Upper lobe of left lung (tissue), 6 donors: Measurements from ENCODE around the gene MAML2. TPM values are rescaled to one million over a fixed set of nuclear protein-coding genes. Genes with fewer than 3 reads are reported as not detected.

ENCODE experiments used
- ATAC-seq, 2 donors: fragments of 200-7000 bp; cut with Tn5 transposase; one replicate each; pipeline ENCODE4 v1.9.1; 2022; ENCODE audit warnings: mild to moderate bottlenecking in 2 of 2, moderate library complexity in 2 of 2; ENCODE audit not compliant: low FRiP score in 2 of 2
- DNase-seq, 2 donors: peaks; one replicate each; pipeline ENCODE4 v3.0.0-alpha.2; 2019 to 2020
- H3K27ac ChIP-seq, 4 donors: fragments of 200-600 bp; sonication (generic); one replicate each; pipeline ENCODE4 v1.5.1; 2016 to 2019
- H3K27me3 ChIP-seq, 4 donors: fragments of 200-600 bp; sonication (generic); one replicate each; pipeline ENCODE4 v1.5.1; 2017 to 2019
- H3K36me3 ChIP-seq, 4 donors: fragments of 200-600 bp; sonication (generic); one replicate each; pipeline ENCODE4 v1.5.1; 2016 to 2019
- H3K4me1 ChIP-seq, 4 donors: fragments of 200-600 bp; sonication (generic); one replicate each; pipeline ENCODE4 v1.5.1; 2018 to 2019
- H3K4me3 ChIP-seq, 4 donors: fragments of 200-600 bp; sonication (generic); one replicate each; pipeline ENCODE4 v1.5.1; 2017 to 2019; ENCODE audit warnings: mild to moderate bottlenecking in 2 of 4, moderate library complexity in 1 of 4
- H3K9me3 ChIP-seq, 4 donors: fragments of 200-600 bp; sonication (generic); one replicate each; pipeline ENCODE4 v1.5.1; 2018 to 2019
- EP300 ChIP-seq, 4 donors: sonication (generic); formaldehyde crosslinking; IDR thresholded peaks; one replicate each; pipeline ENCODE4 v1.5.1; 2017; ENCODE audit warnings: antibody characterized with exemption in 4 of 4, control low read depth in 2 of 4
- POLR2A ChIP-seq, 4 donors: fragments of 450-650 bp; IDR thresholded peaks; one replicate each; pipeline ENCODE4 v1.5.1; 2016 to 2017; ENCODE audit warnings: antibody characterized with exemption in 4 of 4, mild to moderate bottlenecking in 2 of 4
- POLR2AphosphoS5 ChIP-seq, 2 donors: sonication (generic); formaldehyde crosslinking; IDR thresholded peaks; one replicate each; pipeline ENCODE4 v1.5.1; 2017; ENCODE audit warnings: antibody characterized with exemption in 2 of 2
- WGBS, 2 donors: methylation state at CpG; one replicate each; pipeline ENCODE4 v1.1.5; 2017 to 2018; 5-methylcytosine and 5-hydroxymethylcytosine counted together
- total RNA-seq, 6 donors: library from RNA; depleted of rRNA in 4 of 6; stranded (reverse); fragments of >200 nt in 4 of 6; gene quantifications; one replicate each; pipeline versions ENCODE4 v1.1.0 to v1.2.1, GENCODE V29; 2016 to 2021
- TF ChIP-seq, protein P1 (sequence below), 6 experiments: fragments of 450-650 bp in 4 of 6; fragments of 200-600 bp in 2 of 6; sonication (generic) in 2 of 6; IDR thresholded peaks; one replicate each; pipeline ENCODE4 v1.5.1; 2016 to 2019; ENCODE audit warnings: antibody characterized with exemption in 6 of 6
- donor health status: DM: no; HTN: no; CAD: no; lungs with moderate emphysema.
- donor health status: DM: no; HTN: yes; CAD: no; lungs with severe emphysema.

MAML2 gene
- total RNA-seq, 6 donors from 2014 or later: 19.5 to 36.6 (median 26.3) TPM

DNA sequence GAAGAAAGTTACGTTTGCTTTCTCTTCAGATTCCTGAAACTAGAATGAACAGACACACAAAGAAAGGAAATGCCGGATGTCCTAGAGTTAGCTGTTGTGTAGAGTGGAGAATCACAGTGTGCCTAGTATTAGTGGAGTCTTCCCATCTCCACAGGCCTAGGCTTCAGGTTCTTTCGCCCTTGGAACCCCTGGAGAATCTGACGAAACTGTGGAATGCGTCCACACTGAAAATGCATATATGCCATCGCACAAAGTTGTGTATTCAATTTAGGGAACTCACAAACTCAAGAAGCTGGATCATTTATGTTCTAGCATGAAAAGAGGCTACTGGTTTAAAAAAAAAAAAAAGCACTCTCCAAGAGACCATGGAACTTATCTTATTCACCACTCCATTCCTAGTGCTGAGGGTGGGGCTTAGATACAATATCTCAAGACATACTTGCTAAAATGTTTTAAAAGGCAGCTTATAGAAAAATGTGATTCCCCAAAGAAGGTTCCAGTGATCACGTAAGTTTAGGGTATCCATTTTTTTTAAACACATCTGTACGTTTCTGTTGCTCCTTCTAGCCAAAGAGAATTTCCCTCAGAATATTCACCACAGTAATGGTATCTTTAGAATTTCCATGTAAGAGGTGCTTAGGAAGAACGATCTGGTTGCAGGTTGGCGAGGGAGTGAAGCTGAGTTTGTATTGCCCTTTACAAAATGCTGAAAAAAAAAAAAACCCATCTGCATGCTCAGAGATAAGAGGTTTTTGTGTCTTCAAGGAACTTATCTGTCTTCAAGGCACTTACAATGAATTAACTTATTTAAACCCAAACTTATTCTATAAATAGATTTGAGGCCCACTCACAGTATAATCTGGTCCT lies 20.0 kb downstream of the MAML2 start:
- Histone ChIP-seq H3K27ac (peak overlapping the region; percentile 49 to 73 (median 56)), H3K27me3 (no peaks in the 10 kb centered on the region), H3K4me3 (no peak overlapping the region), H3K36me3 (no peaks in the 10 kb centered on the region), H3K9me3 (no peaks in the 10 kb centered on the region), H3K4me1 (peaks cover 22 to 47% (median 29%) of the 10 kb centered on the region in 4 donors)
- 90 to 92% methylated on average over 10 of the region's 10 CpGs for WGBS, 2 donors
- TF ChIP-seq, protein P1, sequence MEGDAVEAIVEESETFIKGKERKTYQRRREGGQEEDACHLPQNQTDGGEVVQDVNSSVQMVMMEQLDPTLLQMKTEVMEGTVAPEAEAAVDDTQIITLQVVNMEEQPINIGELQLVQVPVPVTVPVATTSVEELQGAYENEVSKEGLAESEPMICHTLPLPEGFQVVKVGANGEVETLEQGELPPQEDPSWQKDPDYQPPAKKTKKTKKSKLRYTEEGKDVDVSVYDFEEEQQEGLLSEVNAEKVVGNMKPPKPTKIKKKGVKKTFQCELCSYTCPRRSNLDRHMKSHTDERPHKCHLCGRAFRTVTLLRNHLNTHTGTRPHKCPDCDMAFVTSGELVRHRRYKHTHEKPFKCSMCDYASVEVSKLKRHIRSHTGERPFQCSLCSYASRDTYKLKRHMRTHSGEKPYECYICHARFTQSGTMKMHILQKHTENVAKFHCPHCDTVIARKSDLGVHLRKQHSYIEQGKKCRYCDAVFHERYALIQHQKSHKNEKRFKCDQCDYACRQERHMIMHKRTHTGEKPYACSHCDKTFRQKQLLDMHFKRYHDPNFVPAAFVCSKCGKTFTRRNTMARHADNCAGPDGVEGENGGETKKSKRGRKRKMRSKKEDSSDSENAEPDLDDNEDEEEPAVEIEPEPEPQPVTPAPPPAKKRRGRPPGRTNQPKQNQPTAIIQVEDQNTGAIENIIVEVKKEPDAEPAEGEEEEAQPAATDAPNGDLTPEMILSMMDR (IDR thresholded peaks at IDR 0.05): no peak
- TF ChIP-seq POLR2A (IDR thresholded peaks at IDR 0.05) (no peak), EP300 (IDR thresholded peaks at IDR 0.05) (no peak), POLR2AphosphoS5 (IDR thresholded peaks at IDR 0.05) (no peak)
- no peak for ATAC-seq
- no peak for DNase-seq

DNA sequence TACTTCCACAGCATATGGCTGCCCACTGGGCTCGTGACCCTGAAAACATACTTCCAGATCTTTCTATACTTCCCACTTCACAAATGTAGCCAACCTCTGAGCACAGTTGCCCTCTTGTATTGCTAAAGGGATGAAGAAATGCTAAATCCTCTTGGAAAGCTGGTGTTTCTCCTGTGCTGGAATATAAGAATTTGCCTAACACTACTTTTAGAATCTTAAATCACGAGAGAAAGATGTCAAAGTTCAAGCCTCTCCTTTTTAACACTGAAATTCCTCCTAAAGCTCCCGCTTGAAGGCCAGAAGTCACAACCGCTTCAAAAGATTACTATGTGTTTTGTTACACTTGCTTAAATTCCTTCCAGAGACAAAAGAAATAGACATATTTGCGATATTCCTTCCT lies 21.9 kb downstream of the MAML2 start:
- no peak for DNase-seq
- Histone ChIP-seq H3K27ac (peak overlapping the region in 1 of 4 donors; percentile 6), H3K4me3 (no peak overlapping the region), H3K27me3 (no peaks in the 10 kb centered on the region), H3K4me1 (peaks cover 37 to 58% (median 46%) of the 10 kb centered on the region in 4 donors), H3K36me3 (no peaks in the 10 kb centered on the region), H3K9me3 (no peaks in the 10 kb centered on the region)
- TF ChIP-seq POLR2A (IDR thresholded peaks at IDR 0.05) (no peak), EP300 (IDR thresholded peaks at IDR 0.05) (no peak), POLR2AphosphoS5 (IDR thresholded peaks at IDR 0.05) (no peak)
- TF ChIP-seq, protein P1 (IDR thresholded peaks at IDR 0.05): no peak
- 87 to 94% methylated on average over 5 of the region's 5 CpGs for WGBS, 2 donors
- no peak for ATAC-seq

DNA sequence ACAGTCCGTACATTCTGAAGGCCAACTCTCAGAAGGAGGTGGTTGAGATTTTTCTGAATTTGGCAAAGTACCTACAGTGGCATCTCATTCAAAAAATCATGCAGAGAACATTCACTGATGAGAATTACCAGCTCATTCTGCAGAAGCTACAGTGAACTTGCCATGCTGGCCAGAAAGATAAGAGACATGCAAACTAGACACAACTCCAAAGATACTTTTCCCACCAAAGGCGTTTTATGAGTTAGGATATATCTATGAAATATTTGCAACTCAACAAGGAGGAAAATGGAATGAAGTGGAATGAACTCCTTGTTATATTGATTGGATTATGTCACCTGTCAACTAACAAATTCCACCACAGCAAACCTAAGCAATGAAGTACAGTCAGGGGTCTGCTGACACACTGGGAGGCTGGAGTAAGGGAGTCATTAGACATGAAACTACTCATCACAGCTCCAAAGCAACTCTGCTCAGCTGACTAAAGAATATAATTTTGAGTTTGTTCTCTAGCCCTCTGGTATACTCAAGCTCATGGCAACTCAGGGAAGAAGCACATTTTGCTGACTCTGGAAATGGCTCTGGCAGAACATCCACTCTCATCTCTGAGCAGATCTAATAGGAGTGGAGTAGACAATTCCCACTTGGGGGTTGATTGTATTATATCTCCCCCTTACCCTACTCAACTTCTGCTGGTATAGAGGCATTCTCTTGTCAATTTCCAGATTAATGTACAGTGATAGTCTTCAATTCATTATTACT lies 22.9 kb downstream of the MAML2 start:
- Histone ChIP-seq H3K4me3 (no peak overlapping the region), H3K27me3 (no peaks in the 10 kb centered on the region), H3K4me1 (peaks cover 42 to 58% (median 48%) of the 10 kb centered on the region in 4 donors), H3K36me3 (no peaks in the 10 kb centered on the region), H3K9me3 (no peaks in the 10 kb centered on the region), H3K27ac (no peak overlapping the region)
- no peak for TF ChIP-seq POLR2AphosphoS5 (IDR thresholded peaks at IDR 0.05)
- TF ChIP-seq, protein P1 (IDR thresholded peaks at IDR 0.05): no peak
- TF ChIP-seq EP300 (IDR thresholded peaks at IDR 0.05): no peak
- TF ChIP-seq POLR2A (IDR thresholded peaks at IDR 0.05): no peak
- DNase-seq (no peak), ATAC-seq (no peak)
- WGBS, 2 donors: 88 to 92% methylated on average over 2 of the region's 2 CpGs

DNA sequence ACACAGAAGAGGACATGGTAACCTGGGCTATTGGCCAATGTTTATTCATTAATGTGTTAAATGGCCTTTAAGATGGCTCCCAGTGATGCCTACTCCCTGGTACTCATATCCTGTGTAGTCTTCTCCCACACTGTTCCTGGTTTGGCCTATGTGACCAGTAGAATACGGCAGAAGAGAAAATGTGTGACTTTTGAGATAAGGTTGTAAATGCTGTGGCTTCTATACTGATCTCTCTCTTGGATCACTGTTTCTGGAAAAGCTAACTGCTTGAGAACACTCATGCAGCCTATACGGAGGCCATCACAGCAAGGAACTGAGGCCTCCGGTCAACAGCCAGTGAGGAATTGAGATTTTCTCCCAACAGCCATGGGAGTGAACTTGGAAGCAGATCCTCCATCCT lies 24.1 kb downstream of the MAML2 start:
- Histone ChIP-seq H3K9me3 (no peaks in the 10 kb centered on the region), H3K4me3 (no peak overlapping the region), H3K27ac (peak overlapping the region in 2 of 4 donors; percentile 12 to 60), H3K27me3 (no peaks in the 10 kb centered on the region), H3K4me1 (peaks cover 54 to 68% (median 59%) of the 10 kb centered on the region in 4 donors), H3K36me3 (no peaks in the 10 kb centered on the region)
- ATAC-seq (no peak), DNase-seq (no peak)
- WGBS, 2 donors: 61 to 82% methylated on average over 1 to 3 of the region's 3 CpGs
- TF ChIP-seq POLR2A (IDR thresholded peaks at IDR 0.05): no peak
- TF ChIP-seq, protein P1 (IDR thresholded peaks at IDR 0.05): no peak
- TF ChIP-seq POLR2AphosphoS5 (IDR thresholded peaks at IDR 0.05): no peak
- no peak for TF ChIP-seq EP300 (IDR thresholded peaks at IDR 0.05)
